ENCODE data around the gene HOXA3.

DNA sequence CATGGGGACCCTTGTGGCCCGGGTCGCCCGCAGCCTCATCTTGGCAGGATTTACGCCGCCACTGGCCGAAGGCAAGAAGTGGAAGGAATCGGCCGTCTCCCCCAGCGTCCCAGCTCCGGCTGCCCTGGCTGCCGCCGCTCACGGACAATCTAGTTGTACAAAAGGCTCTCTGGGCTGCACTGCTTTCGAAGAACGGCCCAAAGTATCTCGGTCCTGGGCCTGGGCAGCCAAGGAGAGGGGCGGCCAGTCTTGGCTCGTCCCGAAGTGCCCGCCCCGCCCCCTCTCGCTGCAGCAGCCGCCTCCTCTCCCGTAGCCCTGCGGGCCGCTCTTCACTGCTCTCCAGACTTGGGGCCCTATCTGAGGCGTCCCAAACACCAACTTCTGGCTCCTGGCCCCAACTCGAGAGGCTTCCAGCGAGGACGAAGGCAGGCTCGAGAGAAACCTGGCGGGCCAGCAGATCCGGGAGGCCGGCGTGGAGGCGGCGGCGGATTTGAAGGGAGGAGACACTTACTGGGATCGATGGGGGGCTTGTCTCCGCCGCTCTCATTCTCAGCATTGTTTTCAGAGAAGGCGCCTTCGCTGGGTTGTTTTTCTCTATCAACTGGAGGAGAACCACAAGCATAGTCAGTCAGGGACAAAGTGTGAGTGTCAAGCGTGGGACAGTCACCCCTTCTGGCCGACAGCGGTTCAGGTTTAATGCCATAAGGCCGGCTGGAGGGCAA, 12.1 kb upstream of the HOXA3 start:
- no peak for TF ChIP-seq MAX (IDR thresholded peaks at IDR 0.05)
- TF ChIP-seq CENPT (CRISPR knock-in tag; IDR thresholded peaks at IDR 0.05; ENCODE audit: low read depth), result no peak
- TF ChIP-seq CBX2 (IDR thresholded peaks at IDR 0.05; ENCODE audit: low read depth, low read length), result no peak
- TF ChIP-seq CBX2 (CRISPR knock-in tag; IDR thresholded peaks at IDR 0.05; ENCODE audit: low read depth), result no peak
- TF ChIP-seq, protein P1, sequence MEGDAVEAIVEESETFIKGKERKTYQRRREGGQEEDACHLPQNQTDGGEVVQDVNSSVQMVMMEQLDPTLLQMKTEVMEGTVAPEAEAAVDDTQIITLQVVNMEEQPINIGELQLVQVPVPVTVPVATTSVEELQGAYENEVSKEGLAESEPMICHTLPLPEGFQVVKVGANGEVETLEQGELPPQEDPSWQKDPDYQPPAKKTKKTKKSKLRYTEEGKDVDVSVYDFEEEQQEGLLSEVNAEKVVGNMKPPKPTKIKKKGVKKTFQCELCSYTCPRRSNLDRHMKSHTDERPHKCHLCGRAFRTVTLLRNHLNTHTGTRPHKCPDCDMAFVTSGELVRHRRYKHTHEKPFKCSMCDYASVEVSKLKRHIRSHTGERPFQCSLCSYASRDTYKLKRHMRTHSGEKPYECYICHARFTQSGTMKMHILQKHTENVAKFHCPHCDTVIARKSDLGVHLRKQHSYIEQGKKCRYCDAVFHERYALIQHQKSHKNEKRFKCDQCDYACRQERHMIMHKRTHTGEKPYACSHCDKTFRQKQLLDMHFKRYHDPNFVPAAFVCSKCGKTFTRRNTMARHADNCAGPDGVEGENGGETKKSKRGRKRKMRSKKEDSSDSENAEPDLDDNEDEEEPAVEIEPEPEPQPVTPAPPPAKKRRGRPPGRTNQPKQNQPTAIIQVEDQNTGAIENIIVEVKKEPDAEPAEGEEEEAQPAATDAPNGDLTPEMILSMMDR (CRISPR knock-in tag; IDR thresholded peaks at IDR 0.05), result 0 out of 2 replicates have a peak, but pooled peaks have one; percentile 26
- no peak for TF ChIP-seq ZNF777 (CRISPR knock-in tag; IDR thresholded peaks at IDR 0.05)
- no peak for TF ChIP-seq MAFF (IDR thresholded peaks at IDR 0.05; ENCODE audit: low read depth, low read length)
- TF ChIP-seq, protein P2, sequence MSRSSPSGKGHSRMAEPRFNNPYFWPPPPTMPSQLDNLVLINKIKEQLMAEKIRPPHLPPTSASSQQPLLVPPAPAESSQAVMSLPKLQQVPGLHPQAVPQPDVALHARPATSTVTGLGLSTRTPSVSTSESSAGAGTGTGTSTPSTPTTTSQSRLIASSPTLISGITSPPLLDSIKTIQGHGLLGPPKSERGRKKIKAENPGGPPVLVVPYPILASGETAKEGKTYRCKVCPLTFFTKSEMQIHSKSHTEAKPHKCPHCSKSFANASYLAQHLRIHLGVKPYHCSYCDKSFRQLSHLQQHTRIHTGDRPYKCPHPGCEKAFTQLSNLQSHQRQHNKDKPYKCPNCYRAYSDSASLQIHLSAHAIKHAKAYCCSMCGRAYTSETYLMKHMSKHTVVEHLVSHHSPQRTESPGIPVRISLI (CRISPR knock-in tag; IDR thresholded peaks at IDR 0.05; ENCODE audit: borderline replicate concordance), result no peak
- no peak for TF ChIP-seq SUZ12 (IDR thresholded peaks at IDR 0.05; ENCODE audit: low read depth, low read length)
- TF ChIP-seq POLR2A (IDR thresholded peaks at IDR 0.05; ENCODE audit: insufficient read depth in 1 of 2, low read depth in 2 of 2, low read length in 2 of 2), result no peak
- no peak for TF ChIP-seq ARNT (IDR thresholded peaks at IDR 0.05)
- TF ChIP-seq, protein P3, sequence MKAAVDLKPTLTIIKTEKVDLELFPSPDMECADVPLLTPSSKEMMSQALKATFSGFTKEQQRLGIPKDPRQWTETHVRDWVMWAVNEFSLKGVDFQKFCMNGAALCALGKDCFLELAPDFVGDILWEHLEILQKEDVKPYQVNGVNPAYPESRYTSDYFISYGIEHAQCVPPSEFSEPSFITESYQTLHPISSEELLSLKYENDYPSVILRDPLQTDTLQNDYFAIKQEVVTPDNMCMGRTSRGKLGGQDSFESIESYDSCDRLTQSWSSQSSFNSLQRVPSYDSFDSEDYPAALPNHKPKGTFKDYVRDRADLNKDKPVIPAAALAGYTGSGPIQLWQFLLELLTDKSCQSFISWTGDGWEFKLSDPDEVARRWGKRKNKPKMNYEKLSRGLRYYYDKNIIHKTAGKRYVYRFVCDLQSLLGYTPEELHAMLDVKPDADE (CRISPR knock-in tag; IDR thresholded peaks at IDR 0.05), result no peak
- TF ChIP-seq GMEB1 (CRISPR knock-in tag; IDR thresholded peaks at IDR 0.05; ENCODE audit: borderline replicate concordance), result no peak

All from HepG2 (cell line).